ENCODE measurements around the gene PRKD1.
"Not testable (repeated sequence)": the region's sequence is repeated elsewhere in the genome, so short reads cannot be mapped to it uniquely, and the experiment has no call there.

The PRKD1 gene

GRCh38 chr14:29741909-29742401 is 185.7 kb downstream of the PRKD1 start:
- DNase-seq (ENCODE audit: low read depth), result peak; percentile 48

DNA sequence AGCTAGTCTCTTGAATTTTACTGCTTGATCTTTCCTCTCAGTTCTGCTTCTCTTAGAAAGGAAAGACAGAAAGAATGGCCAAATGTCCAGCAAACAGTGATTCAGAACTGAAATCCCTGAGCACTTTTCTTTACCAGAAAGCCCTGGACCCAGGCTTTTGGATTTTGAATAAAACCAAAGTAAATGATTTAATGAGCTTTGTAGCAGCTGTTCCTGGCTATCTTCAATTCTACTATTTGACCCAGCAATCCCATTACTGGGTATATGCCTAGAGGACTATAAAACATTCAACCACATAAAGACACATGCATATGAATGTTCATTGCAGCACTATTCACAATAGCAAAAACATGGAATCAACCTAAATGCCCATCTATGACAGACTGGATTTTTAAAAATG is 187.2 kb downstream of the PRKD1 start:
- no peak for DNase-seq (ENCODE audit: low read depth)

GRCh38 chr14:29738950-29739349 is 188.7 kb downstream of the PRKD1 start:
- no peak for DNase-seq (ENCODE audit: low read depth)

DNA sequence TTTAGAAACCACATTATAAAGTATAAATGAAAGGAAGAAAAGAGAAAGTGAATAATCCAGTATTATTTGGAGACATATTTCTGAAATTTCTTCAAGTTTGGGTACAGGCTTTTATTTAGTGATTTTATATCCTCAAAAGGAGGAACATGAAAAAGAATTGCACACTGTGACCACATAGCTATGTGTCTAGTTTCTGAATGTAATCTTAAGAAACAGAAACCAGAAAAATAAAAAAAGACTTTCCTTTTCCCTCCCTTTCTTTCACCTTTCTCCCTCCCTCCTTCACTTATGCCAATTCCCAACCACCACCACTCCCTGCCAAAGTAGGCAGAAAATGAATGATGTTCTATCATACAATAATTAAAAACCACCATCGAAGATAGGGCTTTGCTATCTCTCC is 189.6 kb downstream of the PRKD1 start:
- no peak for DNase-seq (ENCODE audit: low read depth)

- no peak for DNase-seq (ENCODE audit: low read depth)
Observed at GRCh38 chr14:29735459-29735858, 192.2 kb downstream of the PRKD1 start.

GRCh38 chr14:29734732-29735131 is 192.9 kb downstream of the PRKD1 start:
- no peak for DNase-seq (ENCODE audit: low read depth)

GRCh38 chr14:29726560-29727331 is 200.9 kb downstream of the PRKD1 start:
- peak; percentile 71 for DNase-seq (ENCODE audit: low read depth)

DNA sequence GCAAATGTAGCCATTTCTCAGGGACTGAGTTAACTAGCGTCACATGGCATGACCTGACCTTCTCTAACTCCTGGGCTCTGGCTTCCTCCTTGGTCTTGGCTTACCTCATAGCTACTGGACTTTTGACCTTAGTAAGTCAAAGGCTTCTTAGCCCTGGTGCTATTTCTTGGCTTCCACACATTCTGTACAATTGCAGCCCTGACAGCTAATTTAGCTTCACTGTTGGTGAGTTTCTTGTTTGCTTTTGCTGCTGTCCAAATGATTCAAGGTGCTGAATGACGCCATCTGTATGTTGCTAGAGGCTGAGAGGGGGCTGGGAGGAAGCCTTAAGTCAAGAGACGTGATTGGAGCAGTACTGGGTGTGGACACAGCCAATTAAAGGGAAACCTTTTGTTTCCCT is 202.7 kb downstream of the PRKD1 start:
- DNase-seq (ENCODE audit: low read depth), result no peak

GRCh38 chr14:29722831-29723230 is 204.8 kb downstream of the PRKD1 start:
- DNase-seq (ENCODE audit: low read depth), result no peak

DNA sequence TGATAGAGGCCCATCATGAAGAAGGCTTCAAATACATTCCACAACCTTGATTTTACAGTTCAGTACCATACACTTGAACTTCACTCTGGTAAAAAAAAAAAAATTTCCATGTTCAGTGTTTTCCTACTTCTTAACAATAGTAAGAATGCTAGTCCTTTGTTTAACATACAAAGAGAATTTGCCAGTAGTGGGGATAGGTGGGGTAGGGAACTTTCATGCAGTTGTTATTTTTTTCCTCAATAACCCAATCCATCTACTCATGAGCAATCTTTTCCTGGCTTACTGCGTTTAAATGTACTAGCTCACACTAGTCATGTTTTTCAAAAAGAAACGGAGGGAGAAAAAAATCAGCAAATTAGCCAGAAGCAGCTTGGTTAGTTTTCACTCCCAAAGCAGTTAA is 206.1 kb downstream of the PRKD1 start:
- DNase-seq (ENCODE audit: low read depth), result peak; percentile 28

GRCh38 chr14:29717901-29718300 is 209.7 kb downstream of the PRKD1 start:
- no peak for DNase-seq (ENCODE audit: low read depth)

- no peak for DNase-seq (ENCODE audit: low read depth)
Observed at GRCh38 chr14:29716150-29716549, 211.5 kb downstream of the PRKD1 start.

- DNase-seq (ENCODE audit: low read depth), result no peak
Observed at GRCh38 chr14:29712601-29713000, 215.0 kb downstream of the PRKD1 start.

DNA sequence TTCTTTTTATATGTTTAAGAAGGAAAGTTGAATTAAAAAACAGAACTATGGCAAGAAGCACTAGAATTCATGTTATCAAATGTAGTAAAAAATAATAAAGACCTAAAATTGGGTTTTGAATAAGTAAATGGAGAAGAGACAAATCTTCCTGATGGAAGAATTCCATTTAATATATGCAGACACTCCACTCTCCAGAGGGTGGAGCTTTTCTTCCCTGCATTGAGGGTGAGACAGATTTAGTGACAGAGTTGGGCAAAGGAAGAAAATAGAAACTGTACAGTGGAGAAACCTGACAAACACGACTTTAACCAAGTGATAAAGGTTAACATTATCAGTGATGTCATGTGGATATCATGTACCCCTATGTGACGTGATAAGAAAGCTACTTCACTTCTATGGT is 217.6 kb downstream of the PRKD1 start:
- no peak for DNase-seq (ENCODE audit: low read depth)

GRCh38 chr14:29709490-29709889 is 218.2 kb downstream of the PRKD1 start:
- DNase-seq (ENCODE audit: low read depth), result no peak

- DNase-seq (ENCODE audit: low read depth), result no peak
Observed at GRCh38 chr14:29706700-29707099, 220.9 kb downstream of the PRKD1 start.

DNA sequence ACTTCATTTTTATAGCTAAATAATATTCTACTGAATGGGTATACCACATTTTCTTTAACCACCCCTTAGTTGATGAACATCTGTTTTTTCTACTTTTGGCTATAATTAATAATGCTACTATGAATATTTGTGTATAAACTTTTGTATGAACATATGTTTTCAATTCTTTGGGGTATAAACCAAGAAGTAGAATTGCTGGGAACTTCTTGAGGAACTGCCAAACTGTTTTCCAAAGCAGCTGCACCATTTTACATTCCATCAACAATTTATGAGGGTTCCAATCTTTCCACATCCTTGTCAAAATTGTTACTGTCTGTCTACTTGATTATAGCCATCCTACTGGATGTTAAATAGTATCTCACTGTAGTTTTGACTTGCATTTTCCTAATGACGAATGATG is 221.8 kb downstream of the PRKD1 start:
- no peak for DNase-seq (ENCODE audit: low read depth)

- DNase-seq (ENCODE audit: low read depth), result not testable (repeated sequence)
Observed at GRCh38 chr14:29689597-29689996, 238.1 kb downstream of the PRKD1 start.

GRCh38 chr14:29687866-29688265 is 239.8 kb downstream of the PRKD1 start:
- no peak for DNase-seq (ENCODE audit: low read depth)

DNA sequence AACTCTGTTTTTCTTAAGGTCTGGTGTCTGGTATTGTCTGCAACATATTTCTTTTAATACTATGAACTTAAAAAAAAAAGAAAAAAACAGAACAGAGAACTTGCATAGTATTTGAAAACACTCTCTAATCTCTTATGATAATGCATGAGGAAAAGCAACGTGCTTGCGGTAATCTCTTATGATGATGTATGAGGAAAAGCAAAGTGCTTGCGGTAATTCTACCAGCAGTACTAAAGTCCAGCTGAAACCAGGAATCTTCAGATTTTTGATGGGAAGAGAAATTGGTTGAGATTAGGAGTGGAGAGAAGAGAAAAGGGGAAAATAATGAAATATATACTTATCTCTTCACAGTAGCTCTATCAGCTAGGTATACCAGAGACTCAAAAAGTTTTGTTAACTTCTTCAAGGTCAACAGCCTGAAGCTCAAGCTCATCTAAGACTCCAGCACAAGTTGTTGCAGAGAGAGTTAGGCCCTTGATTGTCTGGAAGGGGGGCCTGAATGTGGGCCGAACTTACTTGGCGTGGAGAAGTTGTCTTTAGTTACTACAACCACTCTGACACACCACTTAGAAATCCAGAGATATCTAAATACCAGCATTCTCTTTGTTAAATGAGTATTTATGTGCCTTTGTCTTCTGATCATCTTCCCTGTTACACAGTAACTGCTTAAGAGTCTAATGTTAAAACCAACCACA is 240.4 kb downstream of the PRKD1 start:
- no peak for DNase-seq (ENCODE audit: low read depth)

- no peak for DNase-seq (ENCODE audit: low read depth)
Observed at GRCh38 chr14:29684926-29685325, 242.7 kb downstream of the PRKD1 start.

- DNase-seq (ENCODE audit: low read depth), result no peak
Observed at GRCh38 chr14:29682789-29683188, 244.9 kb downstream of the PRKD1 start.

- peak; percentile 77 for DNase-seq (ENCODE audit: low read depth)
Observed at GRCh38 chr14:29681316-29681715, 246.3 kb downstream of the PRKD1 start.

Measured in stromal cell of bone marrow (primary cell).